Transverse colon (tissue), 4 donors: ENCODE data around the gene CGA. TPM values are rescaled to one million over a fixed set of nuclear protein-coding genes. Genes with fewer than 3 reads are reported as not detected.

Source experiments
- DNase-seq: peaks from one replicate; pipeline ENCODE4 v3.0.0-alpha.2; 2019
- H3K27ac ChIP-seq, 4 donors: fragments of 200-600 bp; sonication (generic); 2 replicates each; pipeline ENCODE4 v1.5.1; 2016 to 2018; ENCODE audit warnings: inconsistent platforms in 4 of 4
- H3K27me3 ChIP-seq: fragments of 200-600 bp; sonication (generic); 2 replicates; pipeline ENCODE4 v1.5.1; 2017; ENCODE audit warnings: inconsistent platforms
- H3K36me3 ChIP-seq, 4 donors: fragments of 200-600 bp; sonication (generic); 2 replicates each; pipeline ENCODE4 v1.5.1; 2017 to 2019; ENCODE audit warnings: inconsistent platforms in 4 of 4
- H3K4me1 ChIP-seq, 4 donors: fragments of 200-600 bp; sonication (generic); 2 replicates each; pipeline ENCODE4 v1.5.1; 2017 to 2020; ENCODE audit warnings: inconsistent platforms in 4 of 4
- H3K4me3 ChIP-seq, 4 donors: fragments of 200-600 bp; sonication (generic); 1 replicate in 1 of 4; 2 replicates in 3 of 4; pipeline versions ENCODE4 v1.5.1 to v1.6.1; 2017 to 2019; ENCODE audit warnings: inconsistent platforms in 4 of 4
- H3K9me3 ChIP-seq, 2 donors: fragments of 200-600 bp; sonication (generic); 2 replicates each; pipeline ENCODE4 v1.5.1; 2017 to 2019; ENCODE audit warnings: inconsistent platforms in 2 of 2
- CTCF ChIP-seq, 5 experiments: fragments of 200-600 bp in 3 of 5; fragments of 450-650 bp in 2 of 5; sonication (generic) in 3 of 5; IDR thresholded peaks; 1 replicate in 2 of 5; 2 replicates in 3 of 5; pipeline ENCODE4 v1.5.1; 2016 to 2017; ENCODE audit warnings: antibody characterized with exemption in 5 of 5, inconsistent platforms in 3 of 5, mild to moderate bottlenecking in 2 of 5, moderate library complexity in 1 of 5
- EP300 ChIP-seq: sonication (generic); formaldehyde crosslinking; IDR thresholded peaks from one replicate; pipeline ENCODE4 v1.6.1; 2017; ENCODE audit warnings: antibody characterized with exemption, low read depth
- POLR2A ChIP-seq: fragments of 450-650 bp; IDR thresholded peaks from one replicate; pipeline ENCODE4 v1.6.1; 2016; ENCODE audit warnings: antibody characterized with exemption, mild to moderate bottlenecking, moderate library complexity
- POLR2AphosphoS5 ChIP-seq, 3 donors: sonication (generic); formaldehyde crosslinking; IDR thresholded peaks; one replicate each; pipeline ENCODE4 v1.6.1; 2016; ENCODE audit warnings: antibody characterized with exemption in 3 of 3
- whole genome bisulfite sequencing, 2 donors: methylation state at CpG; one replicate each; pipeline ENCODE4 v1.1.5; 2018; ENCODE audit warnings: low coverage in 1 of 2; 5-methylcytosine and 5-hydroxymethylcytosine counted together
- in situ Hi-C, 4 donors: fragments of 200-750 bp; cut with MboI; loops; one replicate each; pipeline versions ENCODE4 v1.15.0 to v1.15.1; 2017; ENCODE audit warnings: low sequenced_read_pairs in 3 of 4, low pct_ligation_motif_present in 1 of 4, low pct_unique_long_range_greater_than_20kb in 1 of 4
- intact Hi-C: fragments of 100-400 bp; cut with DNase I; formaldehyde crosslinking; loops from one replicate; pipeline ENCODE4 v1.15.1; 2023; ENCODE audit warnings: low total_unique reads
- total RNA-seq, 4 donors: library from RNA; depleted of rRNA; stranded (reverse); fragments of >200 nt; gene quantifications; one replicate each; pipeline ENCODE4 v1.1.0, GENCODE V29; 2016

CGA gene
- total RNA-seq, 4 donors from 2014 or later: not detected

DNA sequence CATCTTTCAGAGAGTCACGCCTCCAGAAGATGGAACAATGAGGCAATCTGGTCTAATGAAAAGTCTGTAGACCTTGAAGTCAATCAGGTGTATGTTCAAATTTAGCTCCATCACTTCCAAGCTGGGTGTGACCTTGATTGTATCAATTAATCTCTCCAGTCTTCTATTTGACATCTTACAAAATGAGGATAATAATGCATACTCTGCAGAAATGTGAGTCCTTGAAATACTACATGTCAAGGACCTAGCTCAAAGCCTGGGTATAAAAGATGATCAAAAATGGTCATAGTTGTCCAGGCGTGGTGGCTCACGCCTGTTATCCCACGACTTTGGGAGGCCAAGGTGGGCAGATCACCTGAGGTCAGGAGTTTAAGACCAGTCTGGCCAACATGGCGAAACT is 29.8 kb downstream of the CGA start:
- 77 to 87% methylated on average over 5 of the region's 5 CpGs for WGBS, 2 donors
- H3K27me3 ChIP-seq: no peaks in the 10 kb centered on the region
- H3K27ac ChIP-seq: no peak overlapping the region
- TF ChIP-seq POLR2AphosphoS5 (IDR thresholded peaks at IDR 0.05) (no peak), CTCF (IDR thresholded peaks at IDR 0.05) (no peak), EP300 (no peak), POLR2A (no peak)
- intact Hi-C loops: no loop called here
- no peaks in the 10 kb centered on the region for H3K9me3 ChIP-seq
- peaks cover 0 to 5% (median 1%) of the 10 kb centered on the region in 4 donors for H3K4me1 ChIP-seq
- no peak for DNase-seq
- H3K4me3 ChIP-seq: no peak overlapping the region
- no peaks in the 10 kb centered on the region for H3K36me3 ChIP-seq
- in situ Hi-C loops: no loop called here

DNA sequence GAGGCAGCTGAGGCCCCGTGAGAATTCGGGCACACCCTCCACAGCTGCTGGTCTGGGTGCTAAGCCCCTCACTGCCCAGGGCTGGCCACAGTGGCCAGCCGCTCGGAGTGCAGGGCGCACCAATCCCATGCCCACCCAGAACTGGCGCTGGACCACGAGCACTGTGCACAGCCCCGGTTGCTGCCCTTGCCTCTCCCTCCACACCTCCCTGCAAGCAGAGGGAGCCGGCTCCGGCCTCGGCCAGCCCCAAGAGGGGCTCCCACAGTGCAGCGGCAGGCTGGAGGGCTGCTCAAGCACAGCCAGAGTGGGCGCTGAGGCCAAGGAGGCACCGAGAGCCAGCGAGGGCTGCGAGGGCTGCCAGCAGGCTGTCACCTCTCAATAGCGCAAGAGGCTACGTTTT is 35.0 kb downstream of the CGA start:
- H3K27me3 ChIP-seq: no peaks in the 10 kb centered on the region
- H3K4me1 ChIP-seq: no peaks in the 10 kb centered on the region
- no peak overlapping the region for H3K27ac ChIP-seq
- intact Hi-C loops (no loop called here), in situ Hi-C loops (no loop called here)
- H3K36me3 ChIP-seq: no peaks in the 10 kb centered on the region
- TF ChIP-seq POLR2A: no peak
- no peak for TF ChIP-seq EP300
- no peak for TF ChIP-seq POLR2AphosphoS5 (IDR thresholded peaks at IDR 0.05)
- TF ChIP-seq CTCF (IDR thresholded peaks at IDR 0.05): no peak
- WGBS, 2 donors: 94 to 100% methylated on average over 2 to 18 of the region's 18 CpGs
- H3K4me3 ChIP-seq: no peak overlapping the region
- no peak for DNase-seq
- H3K9me3 ChIP-seq: no peaks in the 10 kb centered on the region

GRCh38 chr6:87054143-87054833 is 40.6 kb downstream of the CGA start:
- intact Hi-C loops: no loop called here
- no peak overlapping the region for H3K4me3 ChIP-seq
- H3K27me3 ChIP-seq: no peaks in the 10 kb centered on the region
- H3K4me1 ChIP-seq: no peaks in the 10 kb centered on the region
- no peak overlapping the region for H3K27ac ChIP-seq
- no peaks in the 10 kb centered on the region for H3K9me3 ChIP-seq
- in situ Hi-C loops: no loop called here
- DNase-seq: no peak
- 61 to 67% methylated on average over 3 of the region's 3 CpGs for WGBS, 2 donors
- TF ChIP-seq EP300 (no peak), POLR2AphosphoS5 (IDR thresholded peaks at IDR 0.05) (no peak), POLR2A (no peak)
- H3K36me3 ChIP-seq: no peaks in the 10 kb centered on the region

- Histone ChIP-seq H3K36me3 (no peaks in the 10 kb centered on the region), H3K9me3 (no peaks in the 10 kb centered on the region), H3K27ac (no peak overlapping the region), H3K27me3 (no peaks in the 10 kb centered on the region), H3K4me3 (no peak overlapping the region), H3K4me1 (no peaks in the 10 kb centered on the region)
- TF ChIP-seq EP300 (no peak), POLR2A (no peak), CTCF (IDR thresholded peaks at IDR 0.05) (no peak), POLR2AphosphoS5 (IDR thresholded peaks at IDR 0.05) (no peak)
- DNase-seq: no peak
- WGBS, 2 donors: 78 to 100% methylated on average over 1 of the region's 1 CpG
- intact Hi-C loops (no loop called here), in situ Hi-C loops (no loop called here)
These were observed 41.6 kb downstream of the CGA start for GRCh38 chr6:87053312-87053711.

DNA sequence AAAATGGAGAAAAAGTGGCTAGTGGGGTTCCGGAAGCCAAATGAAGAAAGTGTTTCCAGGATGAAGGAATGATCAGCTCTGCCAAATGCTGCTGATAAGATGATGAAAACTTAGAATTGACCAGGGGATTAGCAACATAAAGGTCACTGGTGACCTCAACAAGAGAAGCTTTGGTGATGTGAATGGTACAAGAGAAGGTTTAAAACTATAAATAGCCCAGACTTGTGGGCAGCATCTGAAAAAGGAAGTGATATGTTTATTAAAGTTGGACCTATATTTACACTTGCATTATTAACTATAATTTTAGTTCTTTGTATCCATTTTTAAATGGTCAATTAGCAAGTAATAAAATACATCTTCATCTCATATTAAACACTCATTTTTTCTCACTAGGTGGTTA is 45.1 kb downstream of the CGA start:
- no peak overlapping the region for H3K4me3 ChIP-seq
- no peaks in the 10 kb centered on the region for H3K9me3 ChIP-seq
- intact Hi-C loops (no loop called here), in situ Hi-C loops (no loop called here)
- DNase-seq: no peak
- H3K36me3 ChIP-seq: no peaks in the 10 kb centered on the region
- 100% methylated on average over 1 of the region's 1 CpG for WGBS, 2 donors
- no peak for TF ChIP-seq EP300
- TF ChIP-seq CTCF (IDR thresholded peaks at IDR 0.05): no peak
- TF ChIP-seq POLR2A: no peak
- no peak for TF ChIP-seq POLR2AphosphoS5 (IDR thresholded peaks at IDR 0.05)
- no peaks in the 10 kb centered on the region for H3K27me3 ChIP-seq
- no peak overlapping the region for H3K27ac ChIP-seq
- H3K4me1 ChIP-seq: no peaks in the 10 kb centered on the region
